CD4-positive, alpha-beta T cell treated with Interleukin-21 for 1 hour (primary cell): ENCODE results near the gene CALHM3.
"Not testable (repeated sequence)": the region's sequence is repeated elsewhere in the genome, so short reads cannot be mapped to it uniquely, and the experiment has no call there.

ENCODE experiments used
- DNase-seq: peaks from one replicate; pipeline ENCODE4 v3.0.0-alpha.2; 2020

Gene CALHM3

GRCh38 chr10:103479135-103479534 lies at the start of gene CALHM3:
CALHM3 (minus strand) TSS chr10:103479240; CDS start chr10:103479032, 208 bp downstream.
- DNase-seq = no peak

- DNase-seq = no peak
These were observed 49.5 kb upstream of the CALHM3 start for GRCh38 chr10:103528549-103528948.

- not testable (repeated sequence) for DNase-seq
These were observed 48.4 kb upstream of the CALHM3 start for GRCh38 chr10:103527476-103527875.

- no peak for DNase-seq
These were observed 46.9 kb upstream of the CALHM3 start for GRCh38 chr10:103525901-103526300.

- DNase-seq = no peak
These were observed 44.6 kb upstream of the CALHM3 start for GRCh38 chr10:103523683-103524082.

GRCh38 chr10:103522006-103522405 lies 43.0 kb upstream of the CALHM3 start:
- DNase-seq = not testable (repeated sequence)

- DNase-seq = no peak
These were observed 40.8 kb upstream of the CALHM3 start for GRCh38 chr10:103519798-103520197.

- DNase-seq = no peak
These were observed 38.4 kb upstream of the CALHM3 start for GRCh38 chr10:103517234-103518085.

GRCh38 chr10:103514244-103514643 lies 35.2 kb upstream of the CALHM3 start:
- no peak for DNase-seq

- no peak for DNase-seq
These were observed 34.5 kb upstream of the CALHM3 start for GRCh38 chr10:103513380-103514060.

- DNase-seq = no peak
These were observed 33.7 kb upstream of the CALHM3 start for GRCh38 chr10:103512591-103513379.

GRCh38 chr10:103512166-103512565 lies 33.1 kb upstream of the CALHM3 start:
- no peak for DNase-seq

GRCh38 chr10:103510791-103511752 lies 32.0 kb upstream of the CALHM3 start:
- no peak for DNase-seq

- no peak for DNase-seq
These were observed 31.1 kb upstream of the CALHM3 start for GRCh38 chr10:103510046-103510685.

GRCh38 chr10:103507235-103508191 lies 28.5 kb upstream of the CALHM3 start:
- DNase-seq = no peak

- DNase-seq = no peak
These were observed 27.0 kb upstream of the CALHM3 start for GRCh38 chr10:103506061-103506460.

- DNase-seq = peak; percentile 47
These were observed 25.2 kb upstream of the CALHM3 start for GRCh38 chr10:103504181-103504783.

GRCh38 chr10:103503777-103504176 lies 24.7 kb upstream of the CALHM3 start:
- DNase-seq = not testable (repeated sequence)

- no peak for DNase-seq
These were observed 24.0 kb upstream of the CALHM3 start for GRCh38 chr10:103502849-103503660.
